Activated naive CD8-positive, alpha-beta T cell treated with anti-CD3 and anti-CD28 coated beads, Interleukin-2, amount 50 U/mL, for 16 hours (primary cell): Measurements from ENCODE around the gene TBCD.
"Not testable (repeated sequence)": the region's sequence is repeated elsewhere in the genome, so short reads cannot be mapped to it uniquely, and the experiment has no call there.

Source experiments
- DNase-seq: peaks from one replicate; pipeline ENCODE4 v3.0.0-alpha.2; 2020; ENCODE audit warnings: low read depth, low spot score

The TBCD gene

DNA sequence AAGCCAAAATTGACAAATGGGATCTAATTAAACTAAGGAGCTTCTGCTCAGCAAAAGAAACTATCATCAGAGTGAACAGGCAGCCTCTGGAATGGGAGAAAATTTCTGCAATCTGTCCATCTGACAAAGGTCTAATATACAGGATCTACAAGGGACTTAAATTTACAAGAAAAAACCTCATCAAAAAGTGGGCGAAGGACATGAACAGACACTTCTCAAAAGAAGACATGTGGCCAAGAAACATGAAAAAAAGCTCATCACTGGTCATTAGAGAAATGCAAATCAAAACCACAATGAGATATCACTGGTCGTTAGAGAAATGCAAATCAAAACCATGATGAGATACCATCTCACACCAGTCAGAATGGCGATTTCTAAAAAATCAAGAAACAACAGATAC, 203.2 kb downstream of the TBCD start:
- DNase-seq: not testable (repeated sequence)

DNA sequence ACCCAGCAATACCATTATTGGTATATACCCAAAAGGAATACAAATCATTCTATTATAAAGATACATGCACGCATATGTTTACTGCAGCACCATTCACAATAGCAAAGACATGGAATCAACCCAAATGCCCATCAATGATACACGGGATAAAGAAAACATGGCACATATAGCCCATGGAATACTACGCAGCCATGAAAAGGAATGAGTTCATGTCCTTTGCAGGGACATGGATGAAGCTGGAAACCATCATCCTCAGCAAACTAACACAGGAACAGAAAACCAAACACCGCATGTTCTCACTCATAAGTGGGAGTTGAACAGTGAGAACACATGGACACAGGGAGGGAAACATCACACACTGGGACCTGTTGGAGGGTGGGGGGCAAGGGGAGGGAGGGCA, 203.8 kb downstream of the TBCD start:
- DNase-seq: not testable (repeated sequence)

DNA sequence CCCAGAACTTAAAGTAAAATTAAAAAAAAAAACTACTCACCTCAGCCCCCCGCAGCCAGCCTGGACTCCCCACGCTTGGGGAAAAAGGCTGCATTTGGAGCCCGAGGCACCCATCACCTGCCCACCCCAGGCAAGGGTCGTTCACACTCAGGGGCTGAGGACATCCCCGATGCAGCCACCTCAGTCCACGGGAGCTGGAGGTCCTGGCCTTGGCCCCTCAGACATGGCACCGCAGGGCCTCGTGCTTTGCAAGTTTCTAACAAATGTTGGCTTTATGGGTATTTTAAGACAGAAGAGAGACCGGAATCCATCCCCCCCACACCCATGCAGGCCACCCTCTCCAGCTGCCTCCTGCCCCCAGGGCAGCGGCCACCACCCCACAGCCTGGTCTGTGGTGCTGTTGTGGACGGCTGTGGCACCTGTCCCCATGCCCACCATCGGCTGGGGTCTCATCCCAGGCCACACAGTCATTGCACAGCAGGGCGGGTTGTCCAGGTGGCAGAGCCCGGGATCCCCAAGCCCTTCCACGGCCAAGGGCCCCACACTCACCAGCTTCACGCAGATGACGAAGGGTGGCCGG, 204.4 kb downstream of the TBCD start:
- no peak for DNase-seq

DNA sequence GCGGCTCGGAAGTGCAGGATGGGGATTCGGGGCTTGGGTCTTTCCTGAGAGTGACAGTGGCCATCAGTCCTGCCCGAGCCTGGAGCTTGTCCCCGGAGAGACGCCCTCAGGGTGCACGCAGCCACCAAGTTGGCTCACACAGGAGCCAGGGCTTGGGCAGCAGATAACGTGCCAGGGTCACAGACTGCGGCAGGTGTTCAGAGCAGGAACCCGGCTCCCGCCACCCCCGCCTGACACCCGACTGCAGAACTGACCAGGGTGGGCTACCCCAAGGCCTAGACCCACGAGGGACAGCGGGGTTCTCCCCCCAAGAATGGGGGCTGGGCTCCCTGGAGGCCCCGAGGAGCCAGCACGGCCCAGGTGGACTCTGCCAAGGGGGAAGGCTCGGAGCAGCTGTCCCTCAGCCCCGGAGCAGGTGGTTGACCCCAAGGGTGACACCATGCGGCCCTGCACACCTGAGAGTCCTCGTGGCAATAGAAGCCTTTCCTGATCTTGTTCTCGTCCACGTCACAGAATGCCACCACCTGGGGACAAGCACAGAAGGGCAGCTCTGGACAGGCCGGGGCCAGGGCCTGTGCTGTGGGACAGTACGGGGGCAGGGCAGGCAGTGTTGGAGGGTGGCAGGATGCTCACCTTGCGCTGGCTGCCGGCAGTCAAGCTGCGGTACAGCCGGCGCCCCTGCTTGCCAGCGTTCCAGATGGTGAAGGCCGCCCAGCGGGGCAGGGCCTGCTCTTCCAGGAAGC, 205.0 kb downstream of the TBCD start:
- no peak for DNase-seq

DNA sequence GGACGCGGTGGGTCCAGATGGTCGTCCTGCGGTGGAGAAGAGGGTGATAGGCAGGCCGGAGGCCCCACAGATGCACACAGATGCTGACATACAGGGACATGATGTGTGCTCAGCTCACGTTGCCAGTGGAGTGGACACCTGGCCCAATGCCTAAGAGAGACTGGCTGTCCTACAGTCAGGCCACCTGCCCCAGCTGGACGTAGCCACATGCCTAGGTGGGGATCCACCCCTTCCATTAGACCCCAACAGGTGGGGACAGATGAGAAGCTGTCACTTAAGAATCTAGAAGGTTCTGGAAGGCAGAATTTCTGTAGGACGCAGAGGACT, 205.6 kb downstream of the TBCD start:
- no peak for DNase-seq

DNA sequence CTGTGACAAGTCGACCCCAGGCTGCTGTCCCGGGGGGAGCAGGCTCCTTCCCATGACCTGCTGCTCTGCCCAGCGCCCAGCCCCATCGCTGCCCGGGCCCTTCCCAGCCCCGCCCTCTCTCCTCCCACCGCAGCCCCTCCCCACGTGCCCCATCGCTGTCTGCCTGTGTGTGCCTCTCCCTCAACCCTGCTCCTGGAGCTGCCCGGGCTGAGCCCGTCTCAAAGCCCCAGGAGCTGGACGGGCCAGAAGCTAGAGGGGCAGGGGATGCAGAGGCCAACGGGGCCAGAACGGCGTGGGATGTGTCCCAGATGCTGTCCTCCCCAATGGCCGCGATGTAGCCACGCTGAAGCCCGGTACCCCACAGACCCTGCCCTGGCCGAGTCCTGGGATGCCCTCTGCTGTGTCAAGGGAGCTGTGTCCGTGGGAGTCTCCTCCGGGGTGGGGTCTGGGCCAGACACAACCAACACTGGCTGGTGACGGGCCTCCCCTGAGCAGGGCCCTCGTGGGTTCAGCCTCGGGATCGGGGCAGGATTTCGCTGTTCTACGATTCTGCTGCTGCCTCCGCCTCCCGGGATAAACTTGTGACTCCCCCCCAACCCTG, 206.2 kb downstream of the TBCD start:
- no peak for DNase-seq

DNA sequence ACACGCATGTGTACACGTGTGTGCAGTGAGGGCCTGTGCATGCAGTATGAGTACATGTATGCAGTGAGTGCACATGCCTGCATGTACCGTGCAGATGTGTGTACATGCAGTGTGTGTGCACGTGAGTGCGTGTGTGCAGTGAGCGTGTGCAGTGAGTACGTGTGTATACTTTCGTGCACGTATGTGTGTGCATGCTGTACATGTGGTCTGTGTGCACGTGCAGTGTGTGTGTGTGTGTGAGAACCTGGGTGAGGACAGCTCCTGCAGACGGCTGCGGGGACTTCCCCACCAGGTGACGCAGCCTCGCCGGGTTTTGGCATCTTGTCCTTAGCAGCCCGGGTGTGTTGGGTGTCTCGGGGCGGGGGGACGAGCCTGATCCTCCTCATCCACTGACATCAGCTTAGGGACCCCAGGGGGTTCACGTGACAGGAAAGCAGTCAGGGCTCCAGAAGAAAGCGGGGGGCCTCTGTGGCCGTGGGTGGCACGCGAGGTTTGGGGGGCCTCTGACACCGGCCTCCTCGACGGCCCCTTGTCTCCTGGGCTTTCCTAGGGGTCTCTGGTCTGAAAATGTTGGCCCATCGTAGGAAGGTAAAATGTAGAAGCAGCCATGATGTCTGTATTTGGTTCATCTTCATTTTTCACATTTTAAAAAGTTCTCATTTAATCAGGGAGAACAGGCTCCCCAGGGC, 207.5 kb downstream of the TBCD start:
- DNase-seq: no peak

DNA sequence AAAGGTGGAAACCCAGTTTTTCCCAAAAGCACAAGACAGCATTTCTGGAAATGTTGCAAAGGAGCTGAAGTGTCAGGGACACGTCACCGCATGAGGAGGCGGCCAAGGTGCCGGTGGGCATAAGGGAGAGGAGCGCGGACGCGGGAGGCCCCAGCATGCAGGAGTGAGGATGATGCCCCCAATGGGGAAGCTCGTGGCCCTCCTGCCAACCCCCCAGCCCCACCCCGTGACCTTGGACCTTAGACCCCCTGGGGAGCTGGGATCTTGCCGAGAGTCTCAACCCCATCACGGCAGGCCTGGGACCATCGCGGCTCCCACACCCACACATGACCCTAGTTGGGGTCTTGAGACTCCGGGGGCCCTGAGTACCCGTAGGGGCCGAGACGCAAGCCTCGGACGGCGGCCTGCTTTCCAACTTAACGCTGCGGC, 208.1 kb downstream of the TBCD start:
- no peak for DNase-seq

DNA sequence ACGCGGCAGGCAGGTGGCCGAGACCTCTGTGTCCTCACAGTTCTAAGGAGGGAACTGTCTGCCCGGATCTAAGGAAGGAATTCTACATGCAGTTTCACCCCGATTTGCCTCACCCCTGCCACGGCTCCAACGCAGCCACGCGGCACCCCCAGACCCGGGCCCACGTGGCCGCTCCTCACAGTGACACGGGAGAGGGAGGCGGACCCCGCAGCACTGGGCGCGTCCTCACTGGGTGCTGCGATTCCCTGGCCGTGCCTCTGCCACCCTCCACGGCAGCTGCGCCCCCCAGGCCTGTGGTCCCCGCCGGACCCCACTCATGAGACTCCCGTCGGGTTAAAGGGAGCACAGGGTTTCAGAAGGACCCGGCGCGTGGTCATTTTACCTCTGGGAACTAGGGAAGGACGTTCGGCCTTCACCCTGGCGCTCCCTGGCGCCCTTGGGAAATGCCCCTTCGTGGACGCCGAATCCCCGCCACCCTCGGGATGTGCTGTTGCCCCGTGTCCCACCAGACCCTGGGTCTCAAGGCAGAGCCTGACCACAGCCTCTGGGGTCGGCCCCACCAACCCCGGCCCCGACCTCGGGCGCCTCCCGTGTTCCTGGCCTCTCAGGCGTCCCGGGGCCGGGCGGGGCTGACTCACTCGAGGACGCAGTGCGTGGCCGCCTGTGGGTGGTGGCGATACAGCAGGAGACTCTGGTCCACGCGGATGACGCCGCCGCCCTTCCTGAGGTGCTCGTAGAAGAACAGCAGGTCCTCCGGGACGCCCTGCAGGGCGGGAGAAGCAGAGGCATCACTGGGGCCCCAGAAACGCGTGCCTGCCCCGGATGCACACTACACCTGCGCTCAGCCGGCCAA, 208.8 kb downstream of the TBCD start:
- no peak for DNase-seq

DNA sequence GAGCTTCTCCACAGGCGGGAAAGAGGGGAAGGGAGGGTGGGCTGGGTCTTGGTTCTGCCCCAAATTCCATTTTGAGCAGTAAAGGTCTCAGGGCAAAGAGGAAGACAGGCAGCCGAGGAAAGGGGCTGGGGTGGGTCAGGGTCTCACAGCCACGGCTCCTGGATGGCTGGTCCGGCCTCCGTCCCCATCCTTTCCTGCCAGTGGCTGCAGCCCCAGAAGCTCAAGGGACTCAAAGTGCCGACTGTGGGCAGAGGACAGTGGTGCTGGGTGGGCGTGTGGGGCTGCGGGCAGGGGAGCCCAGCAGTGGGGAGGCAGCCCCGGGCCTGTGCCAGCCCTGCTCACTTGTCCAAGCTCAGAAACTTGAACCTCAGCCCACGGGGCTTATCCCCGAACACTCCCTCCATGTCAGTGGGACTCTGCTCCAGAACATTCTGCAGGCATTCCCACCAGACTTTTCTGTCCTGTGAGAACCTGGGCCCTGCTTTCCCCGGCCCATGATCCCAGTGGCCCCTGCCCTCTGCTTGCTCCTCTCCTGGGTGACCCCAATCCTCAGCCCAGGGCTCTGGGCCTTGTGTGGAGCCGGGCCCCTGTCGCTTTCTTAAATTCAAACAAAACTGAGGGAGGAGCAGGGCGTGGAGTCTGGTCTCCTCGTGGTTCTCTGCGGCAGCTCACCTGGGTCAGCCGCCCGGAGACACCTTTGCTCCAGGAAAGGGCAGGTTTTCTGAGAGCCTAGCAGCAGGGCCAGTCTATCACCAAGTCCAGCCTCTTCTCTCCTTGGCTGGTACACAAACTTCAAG, 209.7 kb downstream of the TBCD start:
- no peak for DNase-seq

DNA sequence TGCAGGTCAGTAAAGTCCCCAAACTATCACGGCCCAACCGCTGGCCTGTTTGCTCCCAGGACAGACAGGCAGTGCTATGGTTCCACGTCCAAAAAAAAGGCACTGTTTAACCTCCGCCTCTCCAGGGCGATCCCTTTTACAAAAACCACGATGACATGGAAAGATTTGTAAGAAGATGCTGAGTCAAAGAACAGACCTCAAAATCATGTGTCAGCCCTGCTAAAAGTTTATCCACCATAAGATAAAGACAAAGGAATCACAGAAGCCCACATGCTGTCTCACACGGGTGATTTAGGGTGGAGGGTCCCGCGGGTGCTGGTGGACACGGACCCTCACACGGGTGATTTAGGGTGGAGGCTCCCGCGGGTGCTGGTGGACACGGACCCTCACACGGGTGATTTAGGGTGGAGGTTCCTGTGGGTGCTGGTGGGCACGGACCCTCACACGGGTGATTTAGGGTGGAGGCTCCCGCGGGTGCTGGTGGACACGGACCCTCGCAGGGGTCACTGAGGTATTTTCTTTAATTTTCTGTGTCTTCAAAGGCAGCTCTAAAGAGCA, 210.4 kb downstream of the TBCD start:
- DNase-seq: no peak

DNA sequence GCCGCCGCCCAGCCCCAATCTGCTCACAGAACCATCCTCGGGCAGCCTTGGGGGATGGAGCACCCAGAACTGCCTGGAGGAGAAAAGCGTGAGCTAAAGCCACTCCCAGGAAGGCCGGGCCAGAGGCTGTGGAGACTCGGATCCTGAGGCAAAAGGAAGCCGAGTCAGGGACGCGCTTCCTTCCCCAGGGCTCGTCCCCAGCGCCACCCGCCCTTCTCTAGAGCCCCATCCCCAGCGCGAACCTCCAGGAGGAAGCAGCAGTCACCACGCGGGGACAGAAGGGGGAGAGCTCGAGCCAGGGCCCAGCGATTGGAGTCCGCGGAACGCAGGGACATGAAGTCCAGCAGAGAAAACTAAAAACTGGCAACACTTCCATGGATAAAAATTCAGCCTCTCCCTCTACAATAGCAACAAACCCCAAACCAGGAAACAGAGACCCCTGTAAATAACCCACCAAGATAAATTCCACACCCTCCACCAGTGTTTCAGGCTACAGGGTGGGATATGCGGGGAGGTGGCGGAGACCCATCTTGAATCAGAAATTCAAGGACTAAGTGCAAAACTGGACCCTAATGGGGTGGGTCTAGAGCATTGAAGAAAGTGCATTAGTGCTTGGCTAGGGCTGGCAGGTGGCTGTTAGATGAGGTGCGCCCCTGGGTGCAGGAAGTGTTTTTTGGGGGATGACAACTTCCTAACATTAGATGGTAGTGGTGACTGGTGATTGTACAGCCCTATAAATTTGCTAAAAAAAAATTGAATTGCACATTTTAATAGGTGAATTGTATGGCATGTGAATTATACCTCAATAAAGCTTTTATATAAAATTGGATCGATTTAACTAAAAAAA, 211.5 kb downstream of the TBCD start:
- DNase-seq: no peak

DNA sequence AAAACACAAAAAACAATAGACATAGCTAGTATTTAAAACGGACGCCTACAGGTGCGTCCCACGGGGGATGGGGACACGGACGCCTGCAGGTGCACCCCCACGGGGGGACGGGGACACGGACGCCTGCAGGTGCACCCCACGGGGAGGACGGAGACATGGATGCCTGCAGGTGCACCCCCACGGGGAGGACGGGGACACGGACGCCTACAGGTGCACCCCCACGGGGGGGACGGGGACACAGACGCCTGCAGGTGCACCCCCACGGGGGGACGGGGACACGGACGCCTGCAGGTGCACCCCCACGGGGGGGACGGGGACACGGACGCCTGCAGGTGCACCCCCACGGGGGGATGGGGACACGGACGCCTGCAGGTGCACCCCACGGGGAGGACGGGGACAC, 212.6 kb downstream of the TBCD start:
- DNase-seq: not testable (repeated sequence)

DNA sequence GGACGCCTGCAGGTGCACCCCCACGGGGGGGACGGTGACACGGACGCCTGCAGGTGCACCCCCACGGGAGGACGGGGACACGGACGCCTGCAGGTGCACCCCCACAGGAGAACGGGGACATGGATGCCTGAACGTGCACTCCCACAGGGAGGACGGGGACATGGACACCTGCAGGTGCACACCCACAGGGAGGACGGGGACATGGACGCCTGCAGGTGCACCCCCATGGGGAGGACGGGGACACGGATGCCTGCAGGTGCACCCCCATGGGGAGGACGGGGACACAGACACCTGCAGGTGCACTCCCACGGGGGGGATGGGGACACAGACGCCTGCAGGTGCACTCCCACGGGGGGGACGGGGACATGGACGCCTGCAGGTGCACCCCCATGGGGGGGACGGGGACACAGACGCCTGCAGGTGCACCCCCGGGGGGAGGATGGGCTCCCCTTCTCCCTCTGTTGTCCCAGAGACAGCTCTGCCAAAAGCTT, 213.0 kb downstream of the TBCD start:
- no peak for DNase-seq

DNA sequence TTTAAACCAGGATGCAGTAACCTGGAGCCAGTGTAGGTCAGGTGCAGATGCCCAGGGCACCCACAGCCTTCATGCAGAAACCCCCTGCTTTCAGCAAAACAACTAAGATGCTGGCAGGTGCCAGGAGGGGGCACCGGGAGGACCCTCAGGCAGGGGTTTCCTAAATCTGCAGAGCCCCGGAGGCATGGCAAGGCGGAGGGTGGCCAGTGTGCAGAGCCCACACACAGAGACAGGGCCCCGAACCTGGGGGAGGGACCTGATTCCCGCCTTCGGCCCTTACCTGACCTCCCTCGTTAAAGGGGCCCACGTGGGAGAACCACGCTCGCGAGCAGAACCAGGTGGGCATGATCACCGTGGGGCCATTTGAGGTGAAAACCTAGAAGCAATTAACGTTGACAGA, 213.5 kb downstream of the TBCD start:
- no peak for DNase-seq

DNA sequence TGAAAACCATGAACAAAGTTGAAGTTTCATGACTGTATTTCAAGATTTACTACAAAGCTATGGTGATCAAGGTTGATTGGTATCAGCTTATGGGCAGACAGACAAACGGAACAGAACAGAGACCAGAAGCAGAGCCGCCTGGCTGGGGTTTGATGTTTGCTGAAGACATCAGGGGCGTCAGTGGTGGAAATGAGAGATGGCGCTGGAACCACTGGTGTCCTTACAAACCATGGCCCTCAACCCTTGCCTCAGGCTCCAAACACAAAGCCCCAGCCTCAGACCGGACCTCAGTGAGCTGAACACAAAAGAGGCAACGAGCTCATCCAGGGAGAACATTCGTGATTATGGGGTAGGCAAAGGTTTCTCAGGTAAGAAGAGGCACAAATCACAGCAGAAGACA, 214.6 kb downstream of the TBCD start:
- no peak for DNase-seq

DNA sequence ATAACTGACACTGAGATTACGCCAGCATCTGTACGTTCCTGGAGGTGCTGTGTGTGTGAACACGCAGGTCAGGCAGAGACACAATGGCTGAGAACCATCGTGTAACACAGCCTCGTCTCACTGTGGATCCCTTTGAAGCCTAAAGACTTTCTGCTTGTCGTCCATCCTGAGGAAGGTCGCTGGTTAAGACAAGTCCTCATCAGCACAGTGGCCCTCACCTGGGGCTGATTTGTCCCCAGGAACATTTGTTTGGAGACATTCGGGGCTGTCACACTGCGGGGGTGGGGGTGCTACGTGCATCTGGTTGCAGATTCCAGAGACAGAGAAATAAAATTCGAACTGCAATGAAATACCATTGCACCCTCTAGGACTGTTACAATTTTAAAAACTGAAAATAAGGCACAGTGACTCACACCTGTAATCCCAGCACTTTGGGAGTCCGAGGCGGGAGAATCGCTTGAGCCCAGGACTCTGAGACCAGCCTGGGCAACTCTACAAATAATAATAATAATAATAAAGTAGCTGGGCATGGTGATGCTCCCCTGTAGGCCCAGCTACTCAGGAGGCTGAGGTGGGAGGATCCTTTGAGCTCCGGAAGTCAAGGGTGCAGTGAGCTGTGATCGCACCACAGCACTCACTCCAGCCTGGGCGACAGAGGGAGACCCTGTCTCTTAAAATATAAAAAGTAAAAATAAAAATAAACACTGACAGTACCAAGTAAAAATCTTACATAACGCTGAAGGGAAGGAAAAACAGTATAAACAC, 215.6 kb downstream of the TBCD start:
- DNase-seq: no peak

DNA sequence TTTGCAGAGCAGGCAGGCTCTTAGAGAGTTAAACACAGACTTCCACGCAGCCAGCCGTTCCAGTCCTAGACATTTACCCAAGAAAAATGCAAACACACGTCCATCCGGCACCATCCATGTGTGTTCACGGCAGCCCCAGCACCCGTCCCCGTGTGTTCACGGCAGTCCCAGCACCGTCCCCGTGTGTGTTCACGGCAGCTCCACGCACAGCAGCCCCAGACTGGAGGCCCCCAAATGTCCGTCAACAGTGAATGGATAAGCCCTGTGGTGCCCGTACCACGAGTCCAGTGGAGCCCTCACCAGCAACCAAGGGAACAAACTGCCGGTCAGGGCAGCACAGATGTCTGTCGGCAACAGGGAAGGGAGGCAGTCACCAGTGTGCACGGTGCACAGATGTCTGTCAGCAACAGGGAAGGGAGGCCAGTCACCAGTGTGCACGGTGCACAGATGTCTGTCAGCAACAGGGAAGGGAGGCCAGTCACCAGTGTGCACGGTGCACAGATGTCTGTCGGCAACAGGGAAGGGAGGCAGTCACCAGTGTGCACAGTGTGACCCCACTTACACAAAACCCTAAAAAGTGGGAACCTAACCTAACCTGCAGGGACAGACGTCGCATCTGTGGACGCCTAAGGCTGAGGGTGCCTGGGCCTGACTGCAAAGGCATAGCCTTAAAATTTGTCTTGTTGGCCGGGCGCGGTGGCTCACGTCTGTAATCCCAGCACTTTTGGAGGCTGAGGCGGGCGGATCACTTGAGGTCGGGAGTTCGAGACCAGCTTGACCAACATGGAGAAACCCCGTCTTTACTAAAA, 216.4 kb downstream of the TBCD start:
- not testable (repeated sequence) for DNase-seq
